Measurements from ENCODE around the gene RPA3.
A peak's percentile ranks its signal among the peaks of the same experiment; 100 is the strongest.

The RPA3 gene

GRCh38 chr7:7650682-7651206 lies 67.7 kb downstream of the RPA3 start:
- no peak for DNase-seq

- DNase-seq, result no peak
Measured at GRCh38 chr7:7647495-7648036, 70.8 kb downstream of the RPA3 start.

- no peak for DNase-seq
Measured at GRCh38 chr7:7642081-7642480, 76.3 kb downstream of the RPA3 start.

- DNase-seq, result no peak
Measured at GRCh38 chr7:7641129-7641663, 77.2 kb downstream of the RPA3 start.

GRCh38 chr7:7640221-7641128 lies 77.9 kb downstream of the RPA3 start, which contains the start of gene UMAD1:
Gene UMAD1 (plus strand): TSS chr7:7640752. CDS start chr7:7673372, 32,620 bp downstream.
- peak; percentile 96 for DNase-seq

- DNase-seq, result no peak
Measured at GRCh38 chr7:7639847-7640220, 78.6 kb downstream of the RPA3 start.

GRCh38 chr7:7639421-7639820 lies 79.0 kb downstream of the RPA3 start:
- DNase-seq, result no peak

GRCh38 chr7:7630626-7631329 lies 87.6 kb downstream of the RPA3 start:
- no peak for DNase-seq

GRCh38 chr7:7628476-7628875 lies 89.9 kb downstream of the RPA3 start:
- DNase-seq, result no peak

- DNase-seq, result no peak
Measured at GRCh38 chr7:7620644-7621210, 97.7 kb downstream of the RPA3 start.

- no peak for DNase-seq
Measured at GRCh38 chr7:7620236-7620635, 98.2 kb downstream of the RPA3 start.

- no peak for DNase-seq
Measured at GRCh38 chr7:7618410-7618809, 100.0 kb downstream of the RPA3 start.

- no peak for DNase-seq
Measured at GRCh38 chr7:7617550-7617949, 100.9 kb downstream of the RPA3 start.

- DNase-seq, result no peak
Measured at GRCh38 chr7:7614018-7614741, 104.2 kb downstream of the RPA3 start.

GRCh38 chr7:7613210-7613609 lies 105.2 kb downstream of the RPA3 start:
- DNase-seq, result no peak

- DNase-seq, result no peak
Measured at GRCh38 chr7:7612519-7612918, 105.9 kb downstream of the RPA3 start.

- no peak for DNase-seq
Measured at GRCh38 chr7:7609330-7609729, 109.1 kb downstream of the RPA3 start.

- no peak for DNase-seq
Measured at GRCh38 chr7:7607010-7607409, 111.4 kb downstream of the RPA3 start.

GRCh38 chr7:7596176-7596575 lies 122.2 kb downstream of the RPA3 start:
- DNase-seq, result no peak

- no peak for DNase-seq
Measured at GRCh38 chr7:7595451-7595850, 123.0 kb downstream of the RPA3 start.
